EL (cell line): ENCODE data around the gene MZT2B.
"Not testable (repeated sequence)": the region's sequence is repeated elsewhere in the genome, so short reads cannot be mapped to it uniquely, and the experiment has no call there.

ENCODE experiments used
- DNase-seq: peaks from one replicate; pipeline ENCODE4 v3.0.0-alpha.2; 2016

Gene MZT2B

DNA sequence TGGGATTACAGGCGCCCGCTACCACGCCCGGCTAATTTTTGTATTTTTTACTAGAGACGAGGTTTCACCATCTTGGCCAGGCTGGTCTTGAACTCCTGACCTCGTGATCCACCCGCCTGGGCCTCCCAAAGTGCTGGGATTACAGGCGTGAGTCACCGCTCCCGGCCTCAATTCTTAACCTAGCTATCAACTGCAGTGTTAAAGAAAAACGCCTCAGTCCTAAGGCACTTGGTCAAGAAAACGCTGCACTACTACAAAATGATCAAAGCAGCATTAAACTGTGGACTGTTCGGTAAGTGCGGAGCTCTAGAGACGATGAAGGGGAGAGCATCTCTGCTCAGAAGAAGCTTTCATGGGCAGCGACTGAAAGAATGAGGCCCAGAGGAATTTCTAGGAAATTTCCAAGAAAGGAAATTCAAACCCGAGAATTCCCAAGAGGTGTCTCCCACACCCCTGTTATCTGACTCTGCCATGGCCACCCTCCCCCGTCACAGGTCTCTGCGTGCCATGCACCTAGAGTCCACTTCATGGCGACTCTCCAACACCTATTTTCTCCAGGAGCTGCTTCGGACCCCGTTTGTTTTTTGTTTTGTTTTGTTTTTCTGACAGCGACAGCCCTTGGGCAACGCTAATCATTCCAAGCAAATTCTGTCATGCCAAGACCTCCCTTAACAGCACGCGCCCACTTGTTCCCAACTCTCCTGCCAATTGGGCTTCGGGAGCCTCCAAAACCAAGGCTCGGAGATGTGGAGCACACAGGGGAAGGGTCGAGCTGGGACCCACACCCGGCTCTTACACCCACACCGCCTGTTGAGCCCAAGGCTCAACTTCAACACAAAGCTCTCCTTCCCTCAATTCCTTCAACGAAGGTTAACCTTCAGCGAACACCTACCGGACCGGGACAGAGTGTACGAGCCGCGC lies 1.4 kb upstream of the MZT2B start:
- peak; percentile 24 for DNase-seq

DNA sequence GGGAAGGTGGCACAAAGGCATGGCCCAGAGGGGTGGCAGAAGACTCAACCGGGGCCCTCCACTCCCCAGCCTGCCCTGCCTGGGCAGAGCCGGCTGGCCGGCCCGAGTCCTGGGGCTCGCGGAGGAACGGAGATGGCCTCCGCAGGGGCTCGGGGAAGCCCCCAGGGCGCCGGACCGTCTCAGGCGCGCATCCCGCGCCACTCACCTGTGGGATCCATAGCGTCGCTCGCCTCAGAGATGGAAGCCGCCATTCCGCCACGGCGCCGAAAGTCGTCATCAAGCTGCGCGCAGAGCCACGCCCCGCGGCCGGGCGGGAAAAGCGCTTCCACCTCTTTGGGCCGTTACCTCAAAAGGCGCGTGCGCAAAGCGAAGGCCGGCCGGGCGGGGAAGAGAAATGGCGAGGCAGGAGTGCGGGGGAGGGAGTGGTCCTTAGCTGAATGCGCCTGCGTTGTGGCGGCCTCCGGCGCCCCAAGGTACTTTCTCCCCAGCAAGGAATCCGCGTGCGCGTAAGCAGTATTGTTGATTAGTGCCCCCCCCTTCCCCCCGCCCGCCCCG lies 660 bp upstream of the MZT2B start, which contains the start of gene SMPD4:
SMPD4 (minus strand) TSS at position 278 of the 555 bp plus-strand sequence. CDS start 5,010 bp downstream, outside the sequence.
- peak; percentile 96 for DNase-seq

DNA sequence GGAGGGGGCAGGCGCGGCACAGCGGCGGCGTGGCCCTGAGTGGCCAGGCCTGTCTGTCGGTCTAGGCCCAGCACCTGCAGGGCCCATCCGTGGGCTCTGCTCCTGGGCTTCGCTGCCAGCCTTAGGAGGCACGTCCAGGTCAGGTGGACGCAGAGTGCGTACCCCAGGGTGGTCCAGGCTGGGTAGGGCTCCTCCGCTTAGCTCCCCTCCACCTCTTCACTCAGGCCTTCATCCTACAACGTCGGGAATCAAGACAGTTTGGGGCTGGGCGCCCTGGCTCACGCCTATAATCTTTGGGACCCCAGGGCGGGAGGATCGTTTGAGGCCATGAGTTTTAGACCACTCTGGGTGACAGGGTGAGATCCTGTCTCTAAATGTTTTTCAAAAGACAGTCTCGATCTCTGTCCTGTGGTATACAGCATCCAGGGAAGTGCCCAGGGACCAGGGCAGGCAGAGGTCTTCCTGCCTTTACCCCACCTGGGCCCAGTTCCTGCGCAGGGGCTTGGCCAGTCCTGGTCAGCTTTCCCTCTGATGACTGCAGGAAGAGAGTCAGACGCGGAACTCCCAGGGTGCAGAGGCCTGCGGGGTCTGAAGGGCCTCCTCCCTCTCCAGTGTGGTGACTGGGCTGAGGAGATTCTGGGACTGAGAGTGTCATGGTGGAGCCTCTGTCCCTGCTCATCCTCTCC lies 907 bp downstream of the MZT2B start:
- DNase-seq: peak; percentile 31

DNA sequence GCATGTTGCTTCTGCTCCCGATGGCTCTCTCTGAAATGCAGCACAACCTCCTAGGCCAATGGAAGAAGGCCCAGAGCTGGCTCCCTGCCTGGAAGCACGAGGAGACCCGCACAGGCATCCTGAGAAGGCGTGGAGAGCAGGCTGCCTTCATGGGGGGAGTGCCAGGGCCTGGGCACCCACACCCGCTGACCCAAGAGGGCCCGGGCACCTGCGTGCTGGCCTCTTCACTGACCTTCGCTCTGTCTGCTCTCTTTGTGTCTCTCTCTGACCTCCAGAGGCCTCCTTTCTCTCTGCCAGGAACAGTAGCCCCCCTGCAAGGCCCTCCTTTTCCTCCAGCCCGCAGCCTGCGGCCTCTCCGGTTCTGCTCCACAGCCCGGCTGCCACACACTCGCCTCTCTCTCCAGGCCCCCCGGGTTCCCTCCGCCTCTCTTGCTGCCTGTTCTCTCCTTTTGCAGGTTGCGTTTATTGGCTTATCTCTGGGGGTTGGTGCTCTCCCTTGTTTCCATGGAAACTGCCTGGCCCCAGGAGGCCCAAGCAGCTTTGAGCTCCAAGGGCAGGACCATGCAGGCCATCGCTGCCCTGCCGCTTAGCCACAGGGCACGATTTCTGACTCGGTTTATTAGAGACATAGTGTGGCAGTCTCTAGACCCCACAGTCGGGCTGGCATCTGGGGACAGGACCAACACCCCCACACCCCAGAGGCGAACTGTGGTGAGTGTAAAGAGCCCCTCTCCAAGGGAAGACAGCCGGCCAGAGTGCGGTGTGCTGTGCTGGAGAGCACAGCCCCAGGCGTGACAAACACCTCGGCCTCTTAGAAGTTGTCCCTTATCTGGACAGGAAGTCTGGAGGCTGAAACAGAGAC lies 1.7 kb downstream of the MZT2B start:
- DNase-seq: peak; percentile 30

DNA sequence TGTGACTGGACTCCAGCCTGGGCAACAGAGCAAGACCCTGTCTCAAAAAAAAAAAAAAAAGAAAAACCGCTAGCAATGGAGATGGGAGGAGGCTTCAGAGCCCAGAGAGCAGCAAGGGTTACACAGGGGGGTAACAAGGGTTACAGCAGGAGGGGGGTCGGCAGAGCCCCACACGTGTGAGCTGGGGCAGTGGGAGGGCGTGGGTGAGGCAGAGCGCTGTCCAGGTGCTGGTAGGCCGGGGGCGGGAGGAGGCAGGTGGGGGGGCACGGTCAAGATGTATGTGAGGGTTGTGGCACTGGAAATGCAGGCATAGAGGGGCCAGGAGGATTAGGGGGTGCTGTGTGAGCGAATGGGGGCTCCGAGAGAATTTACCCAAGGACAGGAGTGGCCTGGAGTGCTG lies 3.4 kb downstream of the MZT2B start:
- DNase-seq: no peak

DNA sequence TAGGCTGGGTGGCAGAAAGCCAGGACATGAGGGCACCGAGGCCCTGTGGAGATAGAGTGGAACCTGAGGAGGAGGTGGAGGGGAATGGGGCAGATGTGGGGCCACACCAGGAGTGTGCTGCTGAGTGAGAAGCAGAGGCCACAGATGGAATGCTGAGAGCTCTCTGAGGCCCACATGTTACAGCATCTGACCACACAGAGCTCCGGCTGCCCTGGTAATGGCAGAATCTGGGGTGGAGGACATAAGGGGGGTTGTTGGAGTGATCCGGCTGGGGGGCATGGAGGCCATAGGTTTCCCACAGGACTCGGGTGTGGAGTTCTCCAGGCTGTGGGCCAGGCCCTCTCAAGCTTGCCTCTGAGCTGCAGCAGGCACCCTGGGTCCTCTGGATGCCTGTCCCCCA lies 3.8 kb downstream of the MZT2B start:
- no peak for DNase-seq

DNA sequence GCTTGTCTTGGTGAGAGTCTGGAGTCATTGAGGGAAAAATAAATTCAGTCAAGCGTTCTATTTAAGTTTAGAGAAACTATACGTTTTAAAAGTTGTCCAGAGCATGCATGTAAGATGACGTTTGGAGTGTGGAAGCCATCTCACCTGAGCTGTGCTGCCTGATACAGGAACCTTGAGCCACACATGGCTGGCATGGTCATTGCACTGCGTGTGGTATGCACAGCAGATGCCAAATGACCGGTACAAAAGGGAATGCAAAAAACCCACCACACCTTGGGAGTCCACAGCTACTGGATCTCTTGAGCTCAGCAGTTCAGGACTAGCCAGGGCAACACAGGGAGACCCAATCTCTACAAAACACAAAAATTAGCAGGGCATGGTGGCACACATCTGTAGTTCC lies 4.3 kb downstream of the MZT2B start:
- no peak for DNase-seq

DNA sequence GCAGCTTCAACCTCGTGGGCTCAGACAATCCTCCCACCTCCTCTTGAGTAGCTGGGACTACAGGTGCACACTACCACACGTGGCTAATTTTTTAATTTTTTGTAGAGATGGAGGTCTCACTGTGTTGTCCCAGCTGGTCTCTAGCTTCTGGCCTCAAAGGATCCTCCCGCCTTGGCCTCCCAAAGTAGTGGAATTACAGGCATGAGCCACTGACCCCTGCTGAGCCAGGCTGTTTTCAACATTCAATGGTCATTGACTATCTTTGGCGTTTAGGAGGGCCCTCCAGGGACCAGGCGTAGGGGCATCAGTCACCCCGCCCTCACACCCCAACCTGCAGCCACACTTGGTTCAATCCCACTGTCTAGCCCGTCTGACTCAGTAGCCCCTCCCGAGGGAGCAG lies 5.2 kb downstream of the MZT2B start:
- no peak for DNase-seq

DNA sequence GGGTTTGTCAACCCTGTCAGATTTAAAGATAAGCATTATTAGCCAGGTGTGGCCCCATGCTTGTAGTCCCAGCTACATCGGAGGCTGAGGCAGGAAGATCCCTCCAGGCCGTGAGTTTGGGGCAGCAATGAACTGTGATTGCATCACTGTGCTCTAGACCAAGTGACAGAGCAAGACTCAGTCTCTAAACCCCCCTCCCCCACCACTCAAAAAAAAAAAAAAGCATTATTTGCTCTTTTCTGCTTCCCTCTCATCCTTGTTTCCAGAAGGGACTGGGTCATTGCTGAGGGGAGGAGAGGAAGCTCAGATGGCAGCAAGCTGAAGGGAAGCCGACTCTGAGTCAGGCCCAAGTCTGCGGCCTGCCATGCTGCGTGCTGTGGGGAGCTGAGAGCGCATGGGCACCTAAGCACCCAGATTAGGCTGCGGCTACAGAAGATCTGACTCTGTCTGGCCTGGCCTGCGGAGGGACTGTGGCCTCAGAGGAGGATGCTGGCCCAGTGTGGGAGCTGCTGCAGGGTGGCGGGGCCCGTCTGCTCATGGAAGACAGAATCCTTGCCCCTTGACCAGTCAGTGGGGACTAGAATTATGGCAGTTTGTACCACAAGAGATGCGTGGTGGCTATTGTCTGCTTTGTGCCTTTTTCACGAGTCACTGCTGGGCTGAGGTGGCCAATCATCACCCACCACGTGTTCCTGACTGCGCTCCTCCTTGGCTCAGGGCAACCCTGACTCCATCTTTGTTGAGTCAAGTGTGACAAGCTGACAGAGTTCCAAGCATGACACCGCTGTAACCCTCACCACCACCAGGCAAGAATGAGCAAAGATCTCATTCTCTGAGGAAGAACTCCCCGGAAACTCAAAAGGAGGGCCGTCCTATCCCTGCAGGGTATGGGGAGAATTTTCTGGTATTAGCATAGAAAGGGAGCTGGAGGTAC lies 6.1 kb downstream of the MZT2B start:
- DNase-seq: not testable (repeated sequence)

DNA sequence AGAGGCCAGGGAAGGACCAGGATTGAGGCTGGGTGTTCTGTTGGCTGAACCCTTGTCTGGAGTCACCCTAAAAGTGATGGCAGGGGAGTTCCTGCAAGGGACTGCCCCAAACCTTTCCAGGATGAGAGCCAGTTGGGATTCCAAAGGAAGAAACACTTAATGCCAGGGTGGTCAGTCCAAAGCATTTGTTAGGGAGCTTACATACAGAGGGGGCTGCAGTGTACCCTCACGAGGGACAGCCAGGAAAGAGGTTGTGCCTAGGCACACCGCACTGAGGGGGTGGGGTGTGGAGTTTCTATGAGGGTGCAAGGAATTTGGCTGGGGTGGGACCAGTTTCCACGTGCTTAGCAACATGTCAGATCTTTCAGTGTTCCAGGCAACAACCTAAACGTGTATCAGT lies 6.9 kb downstream of the MZT2B start:
- not testable (repeated sequence) for DNase-seq

DNA sequence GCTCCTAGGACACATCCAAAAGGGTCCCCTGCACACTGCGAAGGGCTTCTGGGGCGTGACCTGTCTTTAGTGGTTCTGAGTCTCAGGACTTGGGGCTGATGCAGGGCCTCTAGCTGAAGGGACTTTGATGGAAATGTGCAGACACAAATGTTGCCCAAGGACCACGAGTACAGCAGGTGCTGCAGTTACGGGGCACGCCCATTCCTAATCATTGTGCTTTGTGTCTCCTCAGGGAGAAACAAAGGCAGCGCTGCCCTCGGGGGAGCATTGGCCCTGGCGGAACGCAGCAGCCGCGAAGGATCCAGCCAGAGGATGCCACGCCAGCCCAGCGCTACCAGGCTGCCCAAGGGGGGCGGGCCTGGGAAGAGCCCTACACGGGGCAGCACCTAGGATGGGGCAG lies 8.2 kb downstream of the MZT2B start:
- no peak for DNase-seq

DNA sequence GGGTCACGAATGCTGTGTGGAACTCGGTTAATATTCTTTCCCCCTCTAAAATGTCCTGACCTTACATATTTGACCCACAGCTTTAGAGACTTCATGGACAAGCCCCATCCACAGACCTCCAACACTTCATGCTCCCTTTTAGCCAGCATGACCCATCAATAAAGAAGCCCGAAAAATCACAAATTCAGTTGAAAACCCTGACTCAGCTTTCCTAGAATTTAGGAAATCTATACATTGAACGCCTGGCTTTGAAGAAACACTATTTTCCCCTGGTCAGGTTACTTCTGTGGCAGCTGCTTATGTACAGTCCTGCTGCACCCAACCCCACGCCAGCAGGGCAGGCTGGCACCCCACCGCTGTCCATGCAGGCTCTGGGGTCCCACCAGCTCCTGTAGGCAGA lies 9.3 kb downstream of the MZT2B start:
- DNase-seq: not testable (repeated sequence)

DNA sequence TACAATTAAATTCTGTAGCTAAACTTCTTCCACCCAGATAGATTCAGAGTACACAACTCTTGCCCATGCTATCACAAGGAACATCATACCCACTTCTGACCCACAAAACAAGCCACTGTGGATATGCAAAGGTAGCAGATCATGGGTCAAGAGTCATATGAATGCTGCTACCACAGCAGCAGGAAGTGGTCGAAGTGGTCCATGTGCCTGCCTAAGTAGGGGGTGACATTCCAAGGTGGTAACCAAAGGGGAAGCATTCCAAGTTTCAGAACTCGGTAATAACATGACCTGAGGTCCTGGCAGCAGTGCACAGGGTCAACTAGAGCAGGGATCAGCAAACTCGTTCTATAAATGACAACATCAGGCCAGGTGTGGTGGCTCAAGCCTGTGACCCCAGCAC lies 10.4 kb downstream of the MZT2B start:
- DNase-seq: not testable (repeated sequence)

DNA sequence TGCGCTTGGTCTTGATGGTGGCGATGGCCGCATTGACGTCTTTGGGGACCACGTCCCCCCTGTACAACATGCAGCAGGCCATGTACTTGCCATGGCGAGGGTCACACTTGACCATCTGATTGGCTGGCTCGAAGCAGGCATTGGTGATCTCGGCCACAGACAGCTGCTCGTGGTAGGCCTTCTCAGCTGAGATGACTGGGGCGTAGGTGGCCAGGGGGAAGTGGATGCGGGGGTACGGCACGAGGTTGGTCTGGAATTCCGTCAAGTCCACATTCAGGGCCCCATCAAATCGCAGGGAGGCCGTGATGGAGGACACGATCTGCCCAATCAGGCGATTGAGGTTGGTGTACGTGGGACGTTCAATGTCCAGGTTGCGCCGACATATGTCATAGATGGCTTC lies 11.8 kb downstream of the MZT2B start:
- DNase-seq: not testable (repeated sequence)

DNA sequence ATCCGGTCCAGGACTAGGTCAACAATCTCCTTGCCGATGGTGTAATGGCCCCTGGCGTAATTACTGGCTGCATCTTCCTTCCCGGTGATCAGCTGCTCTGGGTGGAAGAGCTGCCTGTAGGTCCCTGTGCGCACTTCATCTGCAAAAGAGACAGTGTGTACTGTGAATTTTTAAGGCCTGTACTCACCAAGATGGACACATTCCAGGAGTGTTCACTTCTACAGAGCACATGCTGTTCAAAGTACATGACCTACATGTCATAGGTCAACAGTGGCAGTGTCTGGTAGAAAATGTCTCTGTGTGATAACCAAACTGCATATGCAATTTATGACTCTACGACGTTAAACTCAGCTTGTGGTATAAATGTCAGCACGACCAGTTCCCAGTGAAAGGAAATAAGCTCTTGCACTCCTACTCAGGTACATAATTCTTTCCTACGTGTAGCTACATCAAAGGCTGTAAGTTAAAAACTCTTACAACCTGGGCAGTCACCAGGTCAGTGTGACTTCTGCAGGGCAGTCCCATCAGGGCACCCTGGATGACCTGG lies 13.1 kb downstream of the MZT2B start:
- DNase-seq: not testable (repeated sequence)

DNA sequence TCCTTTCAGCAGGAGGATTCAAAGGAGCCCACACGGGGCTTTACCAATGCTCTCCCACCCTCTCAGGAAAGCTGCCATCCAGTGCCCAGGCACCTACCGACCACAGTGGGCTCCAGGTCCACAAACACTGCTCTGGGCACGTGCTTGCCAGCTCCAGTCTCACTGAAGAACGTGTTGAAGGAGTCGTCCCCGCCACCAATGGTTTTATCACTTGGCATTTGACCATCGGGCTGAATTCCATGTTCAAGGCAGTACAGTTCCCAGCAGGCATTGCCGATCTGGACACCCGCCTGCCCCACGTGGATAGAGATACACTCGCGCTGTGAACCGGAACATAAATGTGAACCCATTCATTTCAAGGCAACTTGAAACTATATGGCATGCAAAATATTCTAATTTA lies 14.0 kb downstream of the MZT2B start:
- not testable (repeated sequence) for DNase-seq

DNA sequence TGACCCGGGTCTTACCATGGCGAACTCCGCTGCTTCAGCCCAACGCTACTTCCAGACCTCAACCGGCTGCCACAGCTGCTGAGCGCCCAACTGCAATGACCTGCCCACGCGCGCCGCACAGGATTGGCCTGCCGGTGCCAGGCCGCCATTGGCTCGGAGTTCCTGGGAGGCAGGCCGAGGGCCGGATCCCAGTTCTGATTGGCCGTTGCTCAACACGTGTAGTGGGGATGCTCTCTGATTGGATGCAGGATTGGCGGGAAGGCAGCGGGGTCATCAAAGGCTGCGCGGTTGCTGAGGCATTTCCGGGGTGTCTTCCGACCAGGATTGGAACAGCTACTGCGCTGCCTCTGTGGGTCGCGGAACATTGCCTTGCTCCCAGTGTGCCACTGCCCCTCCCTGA lies 16.3 kb downstream of the MZT2B start, which contains the start of gene TUBA3E:
TUBA3E (minus strand) TSS at position 97 of the 400 bp plus-strand sequence; CDS start at position 18, 79 bp downstream.
- no peak for DNase-seq

DNA sequence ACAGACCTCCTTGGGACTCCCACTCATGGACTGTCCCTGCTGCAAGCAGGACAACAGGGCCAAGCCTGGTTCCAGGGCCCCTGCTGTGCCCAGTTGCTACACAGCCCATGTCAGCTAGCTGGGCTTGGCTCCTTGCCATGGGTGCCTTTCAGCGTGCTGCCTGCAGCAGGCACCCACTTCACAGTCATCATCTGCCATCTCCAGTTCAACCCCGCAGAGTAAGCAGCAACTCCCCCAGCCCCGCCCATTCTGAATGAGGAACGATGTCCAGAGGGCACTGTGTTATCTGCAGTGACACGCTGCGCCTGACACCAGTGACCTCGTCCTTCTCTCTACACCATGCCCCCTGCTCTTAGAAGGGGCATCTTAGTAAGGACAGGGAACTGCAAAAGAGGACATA lies 20.5 kb downstream of the MZT2B start:
- not testable (repeated sequence) for DNase-seq

DNA sequence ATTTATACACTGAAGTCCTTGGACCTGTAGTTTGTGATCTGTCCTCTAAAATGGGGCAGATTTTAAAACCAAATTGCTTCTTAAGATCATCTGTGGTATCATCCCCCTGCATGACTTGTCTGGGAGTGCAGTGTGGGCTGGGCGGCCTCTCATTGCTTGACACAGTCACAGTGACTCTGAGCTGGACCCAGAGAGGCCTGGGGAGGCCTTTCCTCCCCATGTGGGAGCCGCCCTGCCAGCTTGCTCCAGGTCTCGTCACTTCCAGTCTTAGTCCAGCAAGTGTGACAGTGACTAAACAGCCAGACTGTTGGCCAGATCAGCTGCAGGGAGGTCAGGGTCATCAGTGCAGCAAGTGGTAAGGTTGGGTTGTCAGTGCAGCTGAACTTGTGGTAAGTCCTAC lies 21.1 kb downstream of the MZT2B start:
- DNase-seq: not testable (repeated sequence)

DNA sequence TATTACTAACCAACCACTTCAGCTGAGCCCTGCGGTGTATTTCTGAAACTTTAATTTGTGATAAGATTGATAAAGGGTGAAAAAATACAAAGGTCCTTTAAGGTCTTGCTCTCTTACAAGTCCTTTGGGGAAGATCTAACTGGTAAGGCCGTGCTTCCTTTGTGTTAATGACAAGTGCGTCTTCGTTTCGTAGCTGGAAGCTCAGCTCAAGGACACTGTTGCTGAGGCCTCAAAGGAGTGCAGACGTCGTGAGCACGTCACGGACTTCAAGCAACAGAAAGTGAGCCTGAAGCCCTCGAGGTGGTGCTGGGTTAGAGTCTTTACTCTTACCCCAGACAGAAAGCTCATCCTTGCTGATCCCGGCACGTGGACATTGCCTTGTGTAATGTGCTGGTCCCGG lies 25.0 kb downstream of the MZT2B start:
- DNase-seq: not testable (repeated sequence)

DNA sequence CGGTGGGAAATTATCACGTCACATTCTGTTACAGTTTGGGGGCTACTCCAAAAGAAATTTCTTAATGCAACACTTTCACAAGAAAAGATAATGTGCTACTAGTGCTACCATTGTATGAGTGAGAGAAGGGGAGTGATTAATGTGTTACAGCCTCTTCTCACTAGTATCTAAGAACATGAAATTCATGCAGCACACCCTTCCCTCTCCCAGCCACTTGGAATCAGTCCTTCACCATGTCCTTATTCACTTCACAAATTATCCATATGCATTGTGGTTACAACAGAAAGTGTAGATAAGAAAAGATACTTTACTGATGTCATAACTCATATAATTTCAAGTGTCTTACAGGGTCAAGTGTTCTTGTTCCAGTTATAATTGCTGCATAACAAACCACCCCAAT lies 37.1 kb downstream of the MZT2B start:
- not testable (repeated sequence) for DNase-seq
